H1 (cell line): ENCODE results near the gene BUD13. TPM values are rescaled to one million over a fixed set of nuclear protein-coding genes. Genes with fewer than 3 reads are reported as not detected.

Source experiments
- CTCF ChIA-PET: fragments of 300-600 bp; sonication (Branson Sonifier 250); formaldehyde crosslinking; loops from one replicate; lab custom pipeline; 2021; ENCODE audit not compliant: partially characterized antibody; lab: Charles Lee
- POLR2A ChIA-PET: fragments of 300-600 bp; sonication (Branson Sonifier 250); formaldehyde crosslinking; loops from one replicate; lab custom pipeline; 2021; ENCODE audit warnings: inconsistent platforms; ENCODE audit not compliant: partially characterized antibody; lab: Charles Lee
- DNase-seq, 2 experiments: peaks; one replicate each; pipeline versions ENCODE4 v3.0.0 to v3.0.0-alpha.2; 2010 to 2022; ENCODE audit warnings: low spot score in 2 of 2, low read depth in 1 of 2, mixed read lengths in 1 of 2
- FAIRE-seq: peaks from 2 replicates; lab custom pipeline; 2011; peaks lifted over from hg19 to GRCh38; lab: Jason Lieb, UNC
- H2AFZ ChIP-seq: 2 replicates; pipeline ENCODE4 v1.8.1; 2012; ENCODE audit warnings: low read length, inconsistent platforms
- H2AK5ac ChIP-seq: 2 replicates; pipeline ENCODE4 v1.6.1; 2013; ENCODE audit warnings: low read depth, low read length
- H2BK120ac ChIP-seq: replicated peaks from 2 replicates; pipeline ENCODE3; 2013; ENCODE audit warnings: low read depth, low read length, inconsistent platforms
- H2BK12ac ChIP-seq: 2 replicates; pipeline ENCODE4 v1.6.1; 2013; ENCODE audit warnings: low read depth, low read length
- H2BK15ac ChIP-seq: 2 replicates; pipeline ENCODE4 v1.6.1; 2013; ENCODE audit warnings: low read length
- H2BK20ac ChIP-seq: 2 replicates; pipeline ENCODE4 v1.6.1; 2013; ENCODE audit warnings: low read length
- H2BK5ac ChIP-seq: 2 replicates; pipeline ENCODE4 v1.6.1; 2013; ENCODE audit warnings: low read depth, low read length
- H3K14ac ChIP-seq: 2 replicates; pipeline ENCODE4 v1.6.1; 2013; ENCODE audit warnings: inconsistent platforms; ENCODE audit not compliant: insufficient read length
- H3K18ac ChIP-seq: 2 replicates; pipeline ENCODE4 v1.6.1; 2013; ENCODE audit warnings: low read length; ENCODE audit errors: extremely low read depth
- H3K23ac ChIP-seq: 2 replicates; pipeline ENCODE4 v1.6.1; 2013; ENCODE audit warnings: inconsistent platforms; ENCODE audit not compliant: insufficient read length
- H3K23me2 ChIP-seq: 2 replicates; pipeline ENCODE4 v1.6.1; 2013; ENCODE audit warnings: low read depth, low read length
- H3K27ac ChIP-seq: 2 replicates; pipeline ENCODE4 v1.6.1; 2011; ENCODE audit warnings: low read depth, low read length, inconsistent platforms
- H3K27me3 ChIP-seq, 4 experiments: replicated peaks in 1 of 4; 1 replicate in 1 of 4; 2 replicates in 3 of 4; pipeline versions ENCODE4 v1.6.1 to v1.8.1; 2011 to 2013; ENCODE audit warnings: low read length in 3 of 4, mild to moderate bottlenecking in 3 of 4, inconsistent platforms in 2 of 4, mixed read lengths in 2 of 4, moderate library complexity in 1 of 4; ENCODE audit not compliant: control insufficient read depth in 3 of 4, insufficient read depth in 3 of 4; ENCODE audit errors: extremely low read depth in 1 of 4
- H3K36me3 ChIP-seq, 4 experiments: 2 replicates each; pipeline versions ENCODE4 v1.6.1 to v1.8.1; 2011 to 2013; ENCODE audit warnings: mild to moderate bottlenecking in 4 of 4, low read length in 3 of 4, moderate library complexity in 2 of 4, control low read depth in 1 of 4, inconsistent platforms in 1 of 4; ENCODE audit not compliant: insufficient read depth in 4 of 4, control insufficient read depth in 2 of 4
- H3K4ac ChIP-seq: replicated peaks from 2 replicates; pipeline ENCODE3; 2013; ENCODE audit warnings: low read length, low read depth, mixed read lengths, inconsistent platforms; ENCODE audit not compliant: insufficient read length
- H3K4me1 ChIP-seq, 4 experiments: replicated peaks in 1 of 4; 1 replicate in 1 of 4; 2 replicates in 3 of 4; pipeline versions ENCODE4 v1.6.1 to v1.8.1; 2011 to 2013; ENCODE audit warnings: low read length in 3 of 4, inconsistent platforms in 2 of 4, mixed read lengths in 1 of 4; ENCODE audit not compliant: insufficient read depth in 4 of 4, control insufficient read depth in 3 of 4
- H3K4me2 ChIP-seq, 2 experiments: 2 replicates each; pipeline versions ENCODE4 v1.6.1 to v1.8.1; 2011 to 2013; ENCODE audit warnings: low read depth in 2 of 2, low read length in 2 of 2, control low read depth in 1 of 2, inconsistent platforms in 1 of 2, mild to moderate bottlenecking in 1 of 2; ENCODE audit not compliant: insufficient read depth in 1 of 2
- H3K4me3 ChIP-seq, 4 experiments: fragments of 200-600, 300-600 bp in 1 of 4; sonication (generic), shearing (Covaris generic), sonication (Bioruptor Twin) in 1 of 4; 2 replicates each; pipeline versions ENCODE4 v1.5.1 to v1.8.1; 2011 to 2016; ENCODE audit warnings: low read length in 4 of 4, low read depth in 3 of 4, control low read depth in 2 of 4, inconsistent platforms in 2 of 4, mild to moderate bottlenecking in 2 of 4, mixed read lengths in 1 of 4, moderate library complexity in 1 of 4; ENCODE audit not compliant: insufficient read depth in 2 of 4; ENCODE audit errors: extremely low read depth in 1 of 4
- H3K56ac ChIP-seq: replicated peaks from 2 replicates; pipeline ENCODE3; 2013; ENCODE audit warnings: low read depth, mild to moderate bottlenecking, mixed read lengths, low read length, inconsistent platforms; ENCODE audit not compliant: insufficient read length
- H3K79me1 ChIP-seq: 2 replicates; pipeline ENCODE4 v1.6.1; 2013; ENCODE audit warnings: low read depth, low read length, control low read depth
- H3K79me2 ChIP-seq, 2 experiments: 2 replicates each; pipeline versions ENCODE4 v1.6.1 to v1.8.1; 2012 to 2013; ENCODE audit warnings: low read length in 2 of 2, mild to moderate bottlenecking in 2 of 2, inconsistent platforms in 1 of 2; ENCODE audit not compliant: insufficient read depth in 2 of 2, control insufficient read depth in 1 of 2
- H3K9ac ChIP-seq, 4 experiments: replicated peaks in 1 of 4; 1 replicate in 1 of 4; 2 replicates in 3 of 4; pipeline versions ENCODE4 v1.6.1 to v1.8.1; 2011 to 2013; ENCODE audit warnings: low read depth in 3 of 4, low read length in 3 of 4, control low read depth in 2 of 4, mild to moderate bottlenecking in 2 of 4, moderate library complexity in 2 of 4, inconsistent platforms in 1 of 4; ENCODE audit errors: extremely low read depth in 1 of 4
- H3K9me3 ChIP-seq, 2 experiments: 2 replicates each; pipeline versions ENCODE4 v1.6.1 to v1.8.1; 2012 to 2013; ENCODE audit warnings: mild to moderate bottlenecking in 2 of 2, moderate library complexity in 2 of 2, control low read depth in 1 of 2, inconsistent platforms in 1 of 2, low read depth in 1 of 2, low read length in 1 of 2, mixed read lengths in 1 of 2; ENCODE audit not compliant: insufficient read depth in 2 of 2
- H4K20me1 ChIP-seq, 2 experiments: replicated peaks in 1 of 2; 2 replicates each; pipeline versions ENCODE3 to v1.8.1; 2011 to 2013; ENCODE audit warnings: inconsistent platforms in 2 of 2, low read length in 2 of 2, mild to moderate bottlenecking in 1 of 2; ENCODE audit not compliant: insufficient read depth in 2 of 2, control insufficient read depth in 1 of 2
- H4K5ac ChIP-seq: 2 replicates; pipeline ENCODE4 v1.6.1; 2013; ENCODE audit warnings: low read length, low read depth, mixed read lengths, inconsistent platforms; ENCODE audit not compliant: insufficient read length
- H4K8ac ChIP-seq: 2 replicates; pipeline ENCODE4 v1.8.0; 2013; ENCODE audit warnings: mild to moderate bottlenecking, moderate library complexity, low read length, inconsistent platforms; ENCODE audit not compliant: insufficient read depth; ENCODE audit errors: extremely low read depth
- H4K91ac ChIP-seq: replicated peaks from 2 replicates; pipeline ENCODE3; 2013; ENCODE audit warnings: low read length, mixed read lengths, inconsistent platforms; ENCODE audit not compliant: insufficient read length
- RFX5 ChIP-seq: IDR thresholded peaks from 2 replicates; pipeline ENCODE4 v1.6.1; 2011; ENCODE audit warnings: low read depth, low read length, improper control_type of control experiment, borderline replicate concordance
- WGBS, 2 experiments: shearing (Covaris generic) in 1 of 2; methylation state at CpG; one replicate each; pipeline versions ENCODE4 v1.1.6 to v1.1.7; 2013 to 2015; ENCODE audit warnings: low lambda C conversion rate in 2 of 2, mixed read lengths in 2 of 2, inconsistent platforms in 1 of 2, low coverage in 1 of 2, missing lambda C conversion rate in 1 of 2; ENCODE audit not compliant: insufficient replicate concordance in 2 of 2, insufficient coverage in 1 of 2, insufficient read length in 1 of 2; ENCODE audit errors: extremely low coverage in 1 of 2, missing lambda C conversion rate in 1 of 2; 5-methylcytosine and 5-hydroxymethylcytosine counted together
- polyA plus RNA-seq, 7 experiments: library from polyadenylated mRNA; depleted of rRNA in 3 of 7; stranded (reverse) in 5 of 7; unstranded in 2 of 7; fragments of >200 nt in 5 of 7; fragments of 200-250 nt in 2 of 7; gene quantifications; 1 replicate in 5 of 7; 2 replicates in 1 of 7; 4 replicates in 1 of 7; pipeline versions ENCODE4 v1.2.1 to v1.2.3, GENCODE V29; 2011 to 2013; ENCODE audit warnings: missing spikeins in 2 of 7, mixed read lengths in 2 of 7
- total RNA-seq: library from RNA; stranded (reverse); fragmentation: NEBNext Ultra II Directional; extraction: Animal tissue kit (Norgen Biotek cat#: 25700); gene quantifications from 2 replicates; pipeline ENCODE4 v1.2.1, GENCODE V29; 2021

Gene BUD13
- total and polyA plus RNA-seq, 2 of the 8 experiments (the other 6 are each of a cell fraction or from before 2014, with no cell fraction given), result 24.8 to 27.2 TPM

DNA sequence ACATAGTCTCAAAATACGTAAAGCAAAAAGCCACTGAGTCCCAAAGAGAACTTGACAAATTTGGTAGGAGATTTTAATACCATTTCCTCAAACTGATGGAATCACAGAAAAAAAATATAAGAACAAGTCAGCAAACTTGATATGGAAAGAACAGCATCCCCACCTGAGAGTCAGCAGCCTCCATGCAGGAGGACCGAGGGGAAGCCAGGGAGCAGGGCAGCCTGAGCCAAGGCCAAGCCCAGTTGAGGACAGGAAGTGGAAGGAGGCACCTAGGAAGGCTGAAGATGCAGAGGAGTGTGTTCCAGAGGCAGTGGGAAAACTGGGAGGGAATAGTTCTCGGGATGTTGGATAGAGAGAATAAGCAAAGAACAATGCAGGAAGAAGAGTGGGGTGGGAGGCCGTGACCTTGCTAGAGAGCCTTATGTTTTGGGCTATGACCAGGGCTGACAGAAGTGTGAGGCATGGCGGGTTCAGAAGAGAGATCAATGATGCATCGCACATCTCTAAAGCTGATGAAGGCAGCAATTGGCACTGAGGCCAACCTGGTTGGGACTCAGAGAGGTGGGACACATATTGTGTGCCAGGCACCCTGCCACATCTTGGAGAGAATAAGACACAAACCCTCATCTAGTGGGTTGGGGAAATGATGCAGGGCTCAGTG, 34.9 kb upstream of the BUD13 start:
- CTCF ChIA-PET, result no interaction called here
- H4K91ac ChIP-seq, result no peak overlapping the region

More for the DNA sequence above, 34.9 kb upstream of the BUD13 start:
- POLR2A ChIA-PET, result no interaction called here
- no peak overlapping the region; the same call in 1 of the 2 replicates for H2AFZ ChIP-seq
- no peaks in the 10 kb centered on the region for H4K20me1 ChIP-seq
- H2BK20ac ChIP-seq, result no peak overlapping the region
- no peak overlapping the region for H2BK120ac ChIP-seq
- no peak overlapping the region for H3K4me2 ChIP-seq
- no peak overlapping the region for H3K9ac ChIP-seq
- FAIRE-seq, result no peak
- H3K4me1 ChIP-seq, result no peaks in the 10 kb centered on the region
- no peak overlapping the region for H3K56ac ChIP-seq
- H3K79me2 ChIP-seq, result no peaks in the 10 kb centered on the region
- 89% methylated on average over 6 of the region's 6 CpGs; no CpG with 5 or more reads in 1 of the 2 experiments for WGBS, 2 experiments
- no peak overlapping the region for H3K23ac ChIP-seq
- no peak overlapping the region for H3K18ac ChIP-seq
- H2BK12ac ChIP-seq, result no peak overlapping the region
- H3K23me2 ChIP-seq, result no peaks in the 10 kb centered on the region
- no peaks in the 10 kb centered on the region for H3K36me3 ChIP-seq
- H3K79me1 ChIP-seq, result no peaks in the 10 kb centered on the region
- H3K9me3 ChIP-seq, result no peaks in the 10 kb centered on the region
- no peak overlapping the region for H4K5ac ChIP-seq
- TF ChIP-seq RFX5, result no peak
- TF ChIP-seq, all 59 proteins: peak for 0
- H3K4ac ChIP-seq, result no peak overlapping the region
- H3K27me3 ChIP-seq, result no peaks in the 10 kb centered on the region
- H2AK5ac ChIP-seq, result no peak overlapping the region
- H3K4me3 ChIP-seq, result no peak overlapping the region
- H2BK15ac ChIP-seq, result no peak overlapping the region
- no peak overlapping the region for H3K14ac ChIP-seq
- H3K27ac ChIP-seq, result no peak overlapping the region
- H4K8ac ChIP-seq, result no peak overlapping the region
- DNase-seq, result no peak
- H2BK5ac ChIP-seq, result no peak overlapping the region
